Endothelial cell (in vitro differentiated cells): ENCODE measurements around the gene DGLUCY. TPM values are rescaled to one million over a fixed set of nuclear protein-coding genes. Genes with fewer than 3 reads are reported as not detected.
"Not testable (repeated sequence)": the region's sequence is repeated elsewhere in the genome, so short reads cannot be mapped to it uniquely, and the experiment has no call there.

ENCODE experiments used
- DNase-seq: peaks from one replicate; pipeline ENCODE4 v3.0.0; 2021; ENCODE audit warnings: low spot score
- H3K27ac Mint-ChIP-seq: one replicate; pipeline ENCODE4 v1.8.0; 2021; ENCODE audit warnings: mixed read lengths, inconsistent platforms; ENCODE audit not compliant: unreplicated experiment
- H3K27me3 Mint-ChIP-seq: one replicate; pipeline ENCODE4 v1.8.0; 2021; ENCODE audit warnings: mild to moderate bottlenecking, moderate library complexity, mixed read lengths, inconsistent platforms; ENCODE audit not compliant: unreplicated experiment
- H3K36me3 Mint-ChIP-seq: one replicate; pipeline ENCODE4 v1.8.0; 2021; ENCODE audit warnings: mild to moderate bottlenecking, low read depth, mixed read lengths, inconsistent platforms; ENCODE audit not compliant: unreplicated experiment
- H3K4me1 Mint-ChIP-seq: one replicate; pipeline ENCODE4 v1.8.0; 2021; ENCODE audit warnings: mild to moderate bottlenecking, mixed read lengths, inconsistent platforms; ENCODE audit not compliant: unreplicated experiment
- H3K4me3 Mint-ChIP-seq: one replicate; pipeline ENCODE4 v1.8.0; 2021; ENCODE audit warnings: mild to moderate bottlenecking, mixed read lengths, inconsistent platforms; ENCODE audit not compliant: unreplicated experiment
- H3K9me3 Mint-ChIP-seq: one replicate; pipeline ENCODE4 v1.8.0; 2021; ENCODE audit warnings: mixed read lengths, inconsistent platforms; ENCODE audit not compliant: unreplicated experiment
- CTCF ChIP-seq: fragments of 200-600 bp; sonication (generic); IDR thresholded peaks from one replicate; pipeline ENCODE4 v1.5.0; 2021; ENCODE audit warnings: antibody characterized with exemption; ENCODE audit not compliant: unreplicated experiment
- total RNA-seq: library from RNA; stranded (reverse); fragmentation: NEBNext Ultra II Directional; extraction: Animal tissue kit (Norgen Biotek cat#: 25700); gene quantifications from one replicate; pipeline ENCODE4 v1.2.1, GENCODE V29; 2021; ENCODE audit not compliant: unreplicated experiment

DGLUCY gene
- total RNA-seq, 1 donor from 2014 or later, result 65.1 TPM

GRCh38 chr14:91119556-91120311 is 5.9 kb downstream of the DGLUCY start:
- peak overlapping the region; percentile 24 for H3K4me3 Mint-ChIP-seq
- no peak for TF ChIP-seq CTCF
- peaks cover 9% of the 10 kb centered on the region for H3K27me3 Mint-ChIP-seq
- no peak for DNase-seq
- peaks cover 39% of the 10 kb centered on the region for H3K4me1 Mint-ChIP-seq
- H3K9me3 Mint-ChIP-seq, result no peaks in the 10 kb centered on the region
- H3K27ac Mint-ChIP-seq, result no peak overlapping the region
- peaks cover 38% of the 10 kb centered on the region for H3K36me3 Mint-ChIP-seq

DNA sequence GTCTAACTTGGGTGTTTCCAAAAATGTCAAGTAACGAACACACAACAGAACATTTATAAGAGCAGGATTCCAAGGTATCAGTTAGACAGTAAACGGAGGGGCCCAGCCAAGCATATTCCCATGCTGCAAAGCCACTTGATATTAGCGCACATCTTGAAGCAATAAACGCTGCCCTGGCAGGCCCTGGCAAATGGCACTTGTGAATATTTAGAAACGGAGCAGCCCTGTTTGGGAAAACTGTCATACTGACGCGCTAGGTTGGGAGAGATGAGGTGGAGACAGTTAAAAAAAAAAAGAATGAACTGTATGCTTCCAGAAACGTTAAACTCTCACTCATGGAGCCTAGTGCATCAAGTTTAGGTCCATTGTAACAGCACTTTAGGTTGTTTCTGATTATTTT is 9.3 kb downstream of the DGLUCY start:
- H3K36me3 Mint-ChIP-seq, result peaks cover 57% of the 10 kb centered on the region
- no peak for TF ChIP-seq CTCF
- no peak overlapping the region for H3K27ac Mint-ChIP-seq

GRCh38 chr14:91124406-91125270 is 10.8 kb downstream of the DGLUCY start:
- H3K36me3 Mint-ChIP-seq, result peaks cover 48% of the 10 kb centered on the region
- peaks cover 14% of the 10 kb centered on the region for H3K4me1 Mint-ChIP-seq
- not testable (repeated sequence) for DNase-seq, H3K27me3 Mint-ChIP-seq, H3K9me3 Mint-ChIP-seq
- H3K4me3 Mint-ChIP-seq, result peak overlapping the region; percentile 61
- peak overlapping the region; percentile 45 for H3K27ac Mint-ChIP-seq

More for the DNA sequence above, 9.3 kb downstream of the DGLUCY start:
- DNase-seq, result no peak
- Mint-ChIP-seq H3K27me3 (peaks cover 6% of the 10 kb centered on the region), H3K4me3 (no peak overlapping the region), H3K4me1 (peaks cover 18% of the 10 kb centered on the region), H3K9me3 (no peaks in the 10 kb centered on the region)

GRCh38 chr14:91125271-91125660 is 11.4 kb downstream of the DGLUCY start:
- Mint-ChIP-seq H3K27me3 (peaks cover 6% of the 10 kb centered on the region), H3K36me3 (peaks cover 44% of the 10 kb centered on the region), H3K4me3 (peak overlapping the region; percentile 61), H3K9me3 (no peaks in the 10 kb centered on the region), H3K4me1 (peaks cover 14% of the 10 kb centered on the region), H3K27ac (peak overlapping the region; percentile 45)
- DNase-seq, result no peak
- TF ChIP-seq CTCF, result no peak

- H3K9me3 Mint-ChIP-seq, result no peaks in the 10 kb centered on the region
- DNase-seq, result no peak
- no peak for TF ChIP-seq CTCF
- peaks cover 6% of the 10 kb centered on the region for H3K27me3 Mint-ChIP-seq
- peaks cover 42% of the 10 kb centered on the region for H3K36me3 Mint-ChIP-seq
- peak overlapping the region; percentile 73 for H3K4me3 Mint-ChIP-seq
- peaks cover 12% of the 10 kb centered on the region for H3K4me1 Mint-ChIP-seq
- H3K27ac Mint-ChIP-seq, result no peak overlapping the region
These were observed 11.9 kb downstream of the DGLUCY start for GRCh38 chr14:91125801-91126200.
